Skeletal muscle cell (primary cell): Measurements from ENCODE around the gene RBMS3.
"Not testable (repeated sequence)": the region's sequence is repeated elsewhere in the genome, so short reads cannot be mapped to it uniquely, and the experiment has no call there.

Experiments
- DNase-seq: peaks from one replicate; pipeline ENCODE4 v3.0.0-alpha.2; 2010; ENCODE audit warnings: low read depth
- H3K4me3 ChIP-seq: 2 replicates; pipeline ENCODE4 v1.5.1; 2011; ENCODE audit warnings: low read depth, mild to moderate bottlenecking, control low read depth, low read length, moderate library complexity

RBMS3 gene

DNA sequence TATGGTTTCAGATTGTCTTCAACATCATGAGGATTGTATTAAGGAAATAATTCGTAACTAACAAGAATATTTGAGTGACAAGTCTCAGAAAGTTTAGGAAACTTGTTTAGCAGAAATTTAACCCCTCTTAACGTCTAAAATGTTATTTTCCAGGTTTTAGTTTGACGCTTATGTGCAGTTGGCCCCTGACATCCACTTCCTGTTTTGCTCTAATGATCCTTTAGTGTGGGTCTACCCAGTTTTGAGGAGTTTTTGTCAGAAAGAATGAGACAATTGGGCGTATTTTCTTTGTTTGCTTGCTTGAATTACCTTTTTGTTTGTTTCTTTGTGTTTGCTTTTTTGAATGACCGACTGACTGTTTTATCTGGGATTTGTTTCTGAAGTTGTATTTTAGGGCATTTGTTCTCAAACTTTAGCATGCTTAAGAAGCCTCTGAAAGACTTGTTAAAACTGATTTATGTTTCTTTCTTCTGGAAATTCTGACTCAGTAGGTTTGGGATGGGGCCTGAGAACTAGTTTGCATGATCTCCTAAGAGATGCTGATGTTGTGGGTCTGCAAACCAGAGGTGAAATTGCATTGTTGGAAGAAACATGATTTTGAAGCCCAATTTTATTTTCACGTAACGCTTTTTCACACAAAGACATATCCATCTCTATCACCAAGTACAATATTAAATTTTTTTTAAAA lies 20.6 kb downstream of the RBMS3 start:
- DNase-seq: no peak
- no peak overlapping the region for H3K4me3 ChIP-seq

DNA sequence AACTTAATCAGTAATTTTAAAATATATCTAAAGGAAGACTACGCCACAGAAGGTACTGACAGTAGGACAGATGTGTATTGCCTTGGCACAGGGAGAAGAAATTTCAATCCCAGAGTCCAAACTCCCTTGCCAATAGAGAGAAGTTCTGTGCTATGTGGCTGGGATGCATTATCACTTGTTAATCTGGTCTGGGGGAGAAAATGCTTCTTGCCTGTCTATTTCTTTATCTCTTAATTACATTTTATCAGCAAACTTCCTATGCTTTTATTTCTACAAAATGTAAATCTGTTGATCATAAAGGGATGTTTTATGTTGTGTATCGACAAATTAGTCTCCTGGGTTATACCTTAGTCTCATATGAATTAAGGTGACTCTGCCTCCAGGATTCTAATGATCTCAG lies 21.7 kb downstream of the RBMS3 start:
- DNase-seq: no peak

DNA sequence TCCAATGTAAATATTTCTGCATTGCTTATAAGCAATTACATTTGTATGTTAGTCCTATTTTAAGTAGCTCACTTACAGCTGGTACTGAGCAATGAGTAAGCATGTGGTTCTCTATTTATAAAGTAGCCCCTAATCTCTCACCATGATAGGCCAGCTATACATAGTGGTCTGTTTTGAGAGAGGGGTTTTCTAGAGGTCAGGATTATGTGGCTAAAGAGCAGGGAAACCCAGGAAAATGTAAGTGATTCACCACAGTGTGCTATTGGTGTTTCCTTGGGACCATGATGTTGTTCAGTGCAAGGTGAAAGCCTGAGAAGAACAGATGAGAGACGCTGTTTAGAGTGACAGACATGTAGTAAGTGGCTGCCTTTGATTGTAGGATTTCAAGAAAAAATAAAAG lies 26.4 kb downstream of the RBMS3 start:
- H3K4me3 ChIP-seq: no peak overlapping the region
- no peak for DNase-seq

More for the DNA sequence above, 21.7 kb downstream of the RBMS3 start:
- H3K4me3 ChIP-seq: no peak overlapping the region

DNA sequence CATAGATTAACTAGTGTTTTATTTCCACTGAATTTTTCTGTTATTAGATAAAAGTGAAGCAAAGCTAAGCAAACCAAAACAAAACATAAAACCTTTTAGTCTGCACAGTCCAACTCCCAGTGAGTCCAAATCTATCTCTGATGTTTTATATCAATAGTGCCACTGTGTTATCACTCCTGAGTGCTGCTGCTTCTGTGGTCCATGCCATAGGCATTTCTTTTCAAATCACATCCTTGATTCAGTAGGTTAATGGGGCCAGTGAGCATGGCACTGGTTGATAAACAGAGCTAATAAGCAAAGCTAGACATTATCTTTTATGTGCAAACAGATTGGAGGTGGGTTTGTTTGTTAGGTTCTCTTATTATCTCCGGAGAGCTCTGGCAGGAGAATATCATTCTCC lies 30.0 kb downstream of the RBMS3 start:
- no peak for DNase-seq

DNA sequence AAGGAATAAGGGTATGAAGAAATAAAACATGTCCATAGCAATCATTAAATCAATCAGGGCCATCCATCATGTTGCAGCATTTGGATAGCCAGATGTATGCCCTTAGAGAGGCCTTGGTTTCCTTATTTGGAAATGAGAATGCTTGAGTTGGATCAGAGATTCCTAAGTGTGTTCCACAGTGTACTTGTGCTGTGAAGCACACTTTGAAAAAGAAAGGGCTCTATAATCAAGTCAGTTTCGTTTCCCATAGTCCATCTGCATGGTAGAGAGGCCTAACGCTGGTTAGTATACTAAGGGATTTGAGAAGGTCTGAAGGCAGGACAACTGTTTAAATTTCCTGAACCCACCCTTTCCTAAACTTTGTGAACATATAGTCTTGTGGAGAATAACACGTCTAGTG lies 30.9 kb downstream of the RBMS3 start:
- no peak overlapping the region for H3K4me3 ChIP-seq
- no peak for DNase-seq

More for the DNA sequence above, 30.0 kb downstream of the RBMS3 start:
- H3K4me3 ChIP-seq: no peak overlapping the region

DNA sequence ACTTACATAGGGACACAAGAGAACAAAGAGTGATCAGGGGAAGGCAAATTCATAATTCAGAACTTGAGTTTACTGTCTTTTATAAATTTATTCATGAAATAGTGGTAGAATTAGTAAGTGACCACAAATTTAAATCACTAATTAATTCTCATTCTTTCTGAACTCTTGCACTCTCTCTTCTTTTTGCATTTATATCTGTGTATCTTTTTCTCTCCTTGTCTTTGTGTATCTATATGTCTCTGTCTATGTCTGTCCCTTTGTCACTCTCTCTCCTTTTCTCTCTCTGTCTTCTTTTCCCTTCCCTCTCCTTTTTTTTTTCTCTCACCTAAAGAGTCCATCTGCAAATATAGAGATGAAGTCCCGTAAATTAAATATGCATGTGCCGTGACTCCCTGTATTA lies 31.5 kb downstream of the RBMS3 start:
- no peak overlapping the region for H3K4me3 ChIP-seq
- no peak for DNase-seq

DNA sequence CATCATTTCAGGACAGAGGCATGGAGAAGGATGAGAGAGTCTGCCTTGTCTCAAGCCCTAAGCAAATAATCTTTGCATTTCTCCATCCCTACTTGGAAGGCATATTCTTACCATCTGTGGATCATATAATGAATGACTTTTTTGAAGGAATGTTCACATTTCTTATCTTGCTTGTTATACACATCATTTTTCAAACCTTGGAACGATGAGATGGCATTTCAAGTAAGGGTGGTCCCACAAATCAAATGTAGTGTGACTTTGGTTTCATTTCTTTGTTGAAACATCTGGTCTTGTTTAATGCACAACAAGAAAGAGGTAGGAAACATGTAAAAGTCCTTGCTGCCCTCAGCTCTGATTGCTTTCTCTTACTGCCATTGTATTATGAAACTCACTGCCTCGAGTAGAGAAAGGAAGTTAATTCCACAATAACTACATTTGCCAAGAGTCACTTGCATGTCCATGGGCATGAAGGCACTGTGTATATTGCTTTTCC lies 32.1 kb downstream of the RBMS3 start:
- no peak for DNase-seq
- H3K4me3 ChIP-seq: no peak overlapping the region

DNA sequence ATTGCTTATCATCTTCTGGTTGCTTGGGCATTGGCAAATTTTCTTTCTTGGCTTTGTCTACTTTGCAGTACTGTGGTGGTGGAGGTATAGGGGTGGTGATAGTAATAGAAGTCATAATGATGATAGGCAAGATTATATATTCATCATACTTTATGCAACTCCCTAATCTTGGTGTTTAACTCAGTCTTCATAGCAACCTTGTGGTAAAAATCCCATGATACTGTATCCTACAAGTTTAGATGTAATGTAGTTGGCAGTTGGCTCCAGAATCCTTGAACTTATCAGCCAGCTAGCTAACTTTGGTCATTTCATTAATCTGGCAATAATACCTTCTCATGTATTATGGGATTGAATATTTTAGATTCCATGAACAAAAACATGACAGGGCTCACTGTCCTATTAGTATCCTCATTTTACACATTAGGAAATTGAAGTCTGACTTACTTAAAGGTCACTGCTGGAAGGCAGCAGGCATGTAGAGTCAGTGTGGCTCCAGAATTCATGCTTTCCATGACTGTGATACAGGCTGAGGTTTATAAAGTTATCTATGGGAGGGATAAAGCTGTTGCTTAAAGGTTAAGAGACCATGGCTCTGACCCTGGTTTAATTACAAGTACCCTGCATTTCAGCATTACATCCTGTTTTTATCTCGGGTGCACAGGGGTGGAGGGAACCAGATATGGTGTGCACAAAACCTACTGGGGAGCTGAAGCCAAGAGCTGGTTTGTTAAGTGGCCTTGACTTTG lies 33.3 kb downstream of the RBMS3 start:
- DNase-seq: no peak

DNA sequence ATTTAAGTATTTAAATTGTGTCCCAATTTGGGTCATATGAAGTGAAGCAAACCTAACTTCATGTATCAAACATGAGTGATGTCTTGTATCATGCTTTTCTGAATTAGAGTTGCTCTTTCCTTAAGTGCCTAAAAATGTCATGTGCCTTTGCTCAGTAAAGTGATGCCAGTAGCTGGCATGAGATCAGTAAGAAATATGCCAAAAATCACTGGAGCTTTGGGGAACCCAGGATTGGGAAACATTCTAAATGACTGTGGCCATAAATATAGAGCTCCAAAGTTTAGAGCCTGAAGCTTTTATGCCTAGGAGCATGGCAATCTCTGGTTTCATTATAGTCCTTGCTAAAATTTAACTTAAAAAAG lies 33.8 kb downstream of the RBMS3 start:
- no peak overlapping the region for H3K4me3 ChIP-seq
- DNase-seq: no peak

More for the DNA sequence above, 33.3 kb downstream of the RBMS3 start:
- no peak overlapping the region for H3K4me3 ChIP-seq

DNA sequence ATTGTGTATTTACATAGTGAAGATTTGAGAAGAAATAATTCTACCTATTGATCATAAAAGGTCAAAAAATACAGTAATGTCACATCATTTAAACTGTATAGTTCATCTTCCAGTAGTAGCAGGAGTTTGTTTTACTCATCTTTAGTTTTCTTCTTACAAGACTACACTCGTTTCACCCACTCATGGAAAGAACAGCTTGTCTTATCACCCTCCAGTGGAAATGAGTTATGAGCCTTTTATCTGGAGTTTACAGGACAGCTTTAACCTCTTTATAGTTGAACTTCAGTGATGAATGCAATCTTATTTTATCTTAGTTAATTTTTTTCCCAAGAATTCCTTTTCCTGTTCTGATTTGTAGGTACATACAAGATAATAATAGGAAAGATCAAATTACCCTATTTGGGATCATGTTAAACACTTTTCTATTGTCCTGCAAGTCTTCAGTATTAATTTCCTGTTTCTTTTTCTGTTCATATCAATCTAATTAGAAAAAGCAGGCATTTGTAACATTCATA lies 36.8 kb downstream of the RBMS3 start:
- no peak overlapping the region for H3K4me3 ChIP-seq
- no peak for DNase-seq

DNA sequence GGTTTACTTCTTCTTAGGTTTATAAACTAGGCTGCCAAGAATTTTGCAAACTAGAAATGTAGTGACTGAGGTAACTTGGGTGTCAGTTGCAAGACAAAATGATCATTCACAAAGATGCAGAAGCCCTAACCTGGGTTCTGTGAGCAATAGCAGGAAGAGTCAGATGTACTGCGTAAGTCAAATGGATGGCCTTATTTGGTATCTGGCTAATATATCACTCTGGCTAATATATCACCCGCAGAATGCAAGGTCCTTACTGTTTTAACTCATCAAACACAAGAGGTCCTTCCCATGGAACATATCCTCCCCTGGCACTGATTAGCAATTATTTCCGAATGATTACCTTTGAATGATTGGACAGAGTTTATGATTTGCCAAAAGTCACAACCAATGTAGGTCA lies 37.4 kb downstream of the RBMS3 start:
- H3K4me3 ChIP-seq: no peak overlapping the region
- no peak for DNase-seq

DNA sequence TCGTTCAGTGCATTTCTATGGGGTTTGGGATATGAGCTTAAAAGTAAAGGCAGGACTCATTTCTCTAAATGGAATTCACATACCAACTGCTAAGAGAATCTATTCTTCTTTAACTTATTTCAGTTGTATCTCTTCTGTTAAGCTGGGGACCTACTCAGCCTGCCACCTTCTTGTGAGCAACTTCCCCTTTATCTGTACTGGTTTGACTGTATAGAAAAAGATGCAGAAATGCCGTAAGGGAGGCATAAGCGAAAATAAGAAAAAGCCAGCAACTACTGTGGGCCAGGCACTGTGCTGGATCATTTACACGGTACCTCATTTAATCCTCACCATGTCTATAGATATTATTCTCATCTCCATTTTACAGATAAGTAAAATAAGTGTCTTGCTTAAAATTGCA lies 38.4 kb downstream of the RBMS3 start:
- no peak for DNase-seq
- no peak overlapping the region for H3K4me3 ChIP-seq

DNA sequence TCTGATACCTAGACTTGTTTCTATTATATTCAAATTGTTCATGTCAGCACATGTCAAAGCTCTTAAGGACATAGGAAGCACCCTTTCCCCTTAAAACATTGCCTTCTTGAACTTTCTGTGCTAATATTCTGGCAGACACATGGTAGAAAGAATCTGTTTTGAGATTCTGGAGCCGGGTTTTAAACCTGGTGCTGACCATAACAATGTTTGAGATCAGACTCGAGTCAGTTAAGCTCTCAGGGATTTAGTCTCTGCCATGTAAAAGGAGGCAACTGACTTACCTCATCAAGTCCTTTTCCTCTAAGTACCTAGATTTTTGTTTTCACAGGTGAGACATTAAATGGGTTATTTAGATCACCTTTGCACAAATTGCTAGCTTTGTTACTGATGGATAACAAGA lies 38.9 kb downstream of the RBMS3 start:
- no peak overlapping the region for H3K4me3 ChIP-seq
- DNase-seq: no peak

DNA sequence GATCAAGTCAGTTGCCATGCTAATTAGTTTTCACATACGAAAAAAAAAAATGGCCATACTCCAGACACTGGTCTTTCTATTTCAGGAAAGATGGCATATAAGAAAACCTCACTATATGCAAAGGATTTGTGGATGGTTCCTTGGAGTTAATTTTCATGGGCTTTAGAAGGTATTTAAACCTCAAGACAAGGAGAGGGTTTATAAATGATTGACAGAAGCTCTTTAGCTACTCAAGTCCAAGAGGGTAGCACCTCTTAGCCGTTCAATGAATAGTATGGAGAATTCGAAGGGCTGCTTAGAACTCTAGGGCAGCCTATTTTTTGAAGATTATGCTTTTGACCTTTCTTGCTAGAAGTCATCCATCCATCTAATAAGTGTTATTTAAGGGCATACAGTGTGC lies 41.7 kb downstream of the RBMS3 start:
- H3K4me3 ChIP-seq: no peak overlapping the region
- no peak for DNase-seq

DNA sequence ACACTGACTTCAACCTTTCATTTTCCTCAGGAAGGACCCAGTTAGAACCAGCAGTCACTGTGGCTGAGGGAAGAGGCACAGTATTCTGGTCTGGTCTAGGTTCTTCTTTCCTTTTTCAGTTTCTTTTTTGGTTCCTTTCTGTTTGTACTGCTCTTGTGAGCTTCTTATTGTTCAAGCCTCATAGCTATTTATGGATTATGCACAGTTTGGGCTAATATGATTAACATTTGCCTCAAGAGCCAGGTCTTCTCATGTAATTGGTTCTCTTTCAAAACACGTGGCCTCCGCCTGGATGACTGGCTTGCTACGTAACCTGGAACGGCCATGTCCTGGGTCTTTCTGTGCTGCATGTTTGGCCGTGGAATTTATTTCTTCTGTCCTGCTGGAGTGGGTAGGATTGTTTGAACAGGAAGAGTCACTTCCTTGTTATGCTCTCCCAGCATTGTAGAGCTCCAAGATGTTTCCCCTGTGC lies 43.3 kb downstream of the RBMS3 start:
- H3K4me3 ChIP-seq: peak overlapping the region; percentile 2
- DNase-seq: no peak

DNA sequence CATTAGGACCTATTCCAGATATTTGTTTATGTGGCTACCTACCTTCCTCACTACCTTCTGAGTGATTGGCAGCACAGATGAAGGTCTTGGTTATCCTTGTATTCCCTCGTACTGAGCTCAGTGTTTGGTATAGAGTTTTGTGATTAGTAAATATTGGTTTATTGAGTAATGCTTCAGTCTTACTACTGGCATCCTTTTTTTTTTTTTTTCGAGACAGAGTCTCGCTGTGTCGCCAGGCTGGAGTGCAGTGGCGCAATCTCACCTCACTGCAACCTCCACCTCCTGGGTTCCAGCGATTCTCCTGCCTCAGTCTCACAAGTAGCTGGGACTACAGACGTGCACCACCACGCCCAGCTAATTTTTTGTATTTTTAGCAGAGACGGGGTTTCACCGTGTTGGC lies 45.7 kb downstream of the RBMS3 start:
- H3K4me3 ChIP-seq, DNase-seq: not testable (repeated sequence)

DNA sequence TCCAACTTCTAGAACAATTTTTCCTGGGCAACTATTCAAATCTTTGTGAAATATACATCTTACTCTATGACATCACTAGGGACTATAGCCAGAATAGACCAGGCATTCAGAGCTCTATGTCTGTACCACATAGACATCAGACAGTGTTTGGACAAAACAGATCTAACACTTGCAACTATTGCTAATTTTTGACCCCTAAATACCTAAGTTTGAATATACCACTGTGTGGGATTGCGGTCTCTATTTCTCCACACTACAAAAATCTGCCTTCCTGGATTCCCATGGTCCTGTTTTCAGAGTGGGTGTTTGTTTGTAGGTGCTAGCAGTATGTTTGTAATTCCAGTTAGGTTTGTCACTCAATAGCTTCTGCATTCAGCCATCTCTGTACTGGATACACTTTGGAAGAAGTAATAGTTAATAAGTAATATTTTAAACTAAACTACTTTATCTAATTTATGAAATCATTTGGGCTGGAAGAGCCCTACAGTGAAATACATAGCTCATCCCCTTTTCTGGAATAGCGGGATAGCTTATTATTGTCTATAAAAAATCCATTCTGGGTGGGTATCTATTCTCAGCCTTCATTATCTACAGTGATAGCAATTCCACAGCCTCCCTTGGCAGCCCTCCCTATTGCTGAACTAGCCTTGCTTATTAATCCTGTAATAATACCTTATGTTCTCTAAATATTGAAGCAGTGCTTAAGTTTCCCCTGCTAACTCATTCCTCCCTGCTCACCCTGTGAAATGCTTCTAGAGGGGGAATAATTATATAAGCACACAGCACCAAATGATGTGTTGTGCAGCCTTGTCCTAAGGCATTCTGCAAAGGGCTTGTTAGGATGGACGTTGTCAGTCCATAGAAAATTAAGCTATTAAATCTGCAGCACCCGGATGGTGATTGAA lies 49.4 kb downstream of the RBMS3 start:
- H3K4me3 ChIP-seq: no peak overlapping the region
- DNase-seq: no peak

DNA sequence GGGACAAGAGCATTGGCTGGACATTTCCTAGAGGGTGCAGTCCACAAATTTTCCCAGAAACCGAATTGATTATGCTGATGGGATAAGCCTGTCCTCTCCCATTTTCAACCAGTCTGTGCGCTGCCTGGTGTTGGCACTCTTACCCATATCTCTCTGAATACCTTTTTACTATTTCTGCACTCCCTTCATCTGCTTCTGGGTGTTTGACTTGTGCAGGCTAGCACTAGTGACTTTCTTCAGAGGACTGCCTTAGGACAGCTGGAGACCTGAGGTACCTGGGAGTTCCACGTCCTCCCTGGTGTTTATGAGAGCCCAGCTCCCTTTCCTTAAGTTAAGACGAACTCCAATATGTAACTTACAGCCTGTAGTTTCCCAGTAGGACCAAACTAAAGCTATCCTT lies 50.2 kb downstream of the RBMS3 start:
- H3K4me3 ChIP-seq: no peak overlapping the region
- DNase-seq: no peak

DNA sequence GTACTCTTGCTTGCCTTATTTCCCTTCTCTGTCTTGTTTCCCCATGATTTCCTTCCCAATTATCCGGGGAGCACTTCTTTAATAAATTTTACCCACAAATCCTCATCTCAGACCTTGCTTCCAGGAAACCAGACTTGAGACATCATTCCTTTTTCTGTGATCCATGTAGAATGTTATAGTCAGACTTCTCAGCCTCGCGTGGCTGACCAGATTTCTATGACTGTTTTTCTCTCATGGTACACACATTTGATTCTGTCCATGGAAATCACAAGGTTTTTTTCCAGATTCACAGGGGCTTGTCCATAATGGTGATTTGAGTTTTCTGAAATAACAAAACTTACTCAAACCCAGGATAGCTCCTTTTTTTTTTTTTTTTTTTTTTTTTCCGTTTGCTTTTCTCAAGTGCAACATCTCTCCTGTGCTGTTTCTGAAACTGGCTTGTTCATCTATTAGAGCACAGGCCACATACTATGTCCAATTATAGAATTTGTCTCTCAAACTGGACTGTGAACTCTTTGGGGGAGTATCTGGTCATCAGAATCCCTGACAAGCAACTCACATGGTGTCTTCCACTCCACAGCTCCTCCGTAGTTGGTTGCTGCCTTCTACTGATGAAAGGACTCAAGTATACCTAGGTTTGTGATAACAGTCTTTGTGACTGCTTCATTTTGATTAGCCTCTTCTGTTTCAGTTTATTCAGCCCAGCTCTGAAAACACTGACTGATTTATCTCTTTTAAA lies 50.8 kb downstream of the RBMS3 start:
- H3K4me3 ChIP-seq: no peak overlapping the region
- DNase-seq: no peak
